NCI-H748 (cell line): ENCODE data around the gene CAPN1.
A peak's percentile ranks its signal among the peaks of the same experiment; 100 is the strongest.
"Not testable (repeated sequence)": the region's sequence is repeated elsewhere in the genome, so short reads cannot be mapped to it uniquely, and the experiment has no call there.

Experiments
- DNase-seq: peaks from one replicate; lab custom pipeline; 2025; ENCODE audit not compliant: unreplicated experiment; lab: John Stamatoyannopoulos, UW

CAPN1 gene

DNA sequence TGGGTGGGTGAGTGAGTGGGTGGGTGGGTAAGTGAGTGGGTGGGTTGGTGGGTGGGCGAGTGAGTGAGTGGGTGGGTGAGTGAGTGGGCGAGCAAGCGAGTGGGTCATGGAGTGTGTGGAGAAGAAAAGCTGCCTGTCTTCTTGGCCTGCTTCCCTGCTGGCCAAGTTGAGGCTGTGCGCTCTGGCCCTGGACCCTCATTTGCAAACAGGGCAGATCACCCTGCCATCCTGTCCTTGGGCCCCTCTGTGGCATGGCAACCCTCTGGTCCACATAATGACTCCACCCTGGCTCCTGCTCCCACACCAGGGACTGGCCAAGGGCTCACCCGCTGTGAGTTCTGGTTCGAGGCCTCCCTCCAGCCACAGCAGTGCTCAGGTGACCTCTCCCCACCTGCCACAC is 35.1 kb downstream of the CAPN1 start:
- no peak for DNase-seq

DNA sequence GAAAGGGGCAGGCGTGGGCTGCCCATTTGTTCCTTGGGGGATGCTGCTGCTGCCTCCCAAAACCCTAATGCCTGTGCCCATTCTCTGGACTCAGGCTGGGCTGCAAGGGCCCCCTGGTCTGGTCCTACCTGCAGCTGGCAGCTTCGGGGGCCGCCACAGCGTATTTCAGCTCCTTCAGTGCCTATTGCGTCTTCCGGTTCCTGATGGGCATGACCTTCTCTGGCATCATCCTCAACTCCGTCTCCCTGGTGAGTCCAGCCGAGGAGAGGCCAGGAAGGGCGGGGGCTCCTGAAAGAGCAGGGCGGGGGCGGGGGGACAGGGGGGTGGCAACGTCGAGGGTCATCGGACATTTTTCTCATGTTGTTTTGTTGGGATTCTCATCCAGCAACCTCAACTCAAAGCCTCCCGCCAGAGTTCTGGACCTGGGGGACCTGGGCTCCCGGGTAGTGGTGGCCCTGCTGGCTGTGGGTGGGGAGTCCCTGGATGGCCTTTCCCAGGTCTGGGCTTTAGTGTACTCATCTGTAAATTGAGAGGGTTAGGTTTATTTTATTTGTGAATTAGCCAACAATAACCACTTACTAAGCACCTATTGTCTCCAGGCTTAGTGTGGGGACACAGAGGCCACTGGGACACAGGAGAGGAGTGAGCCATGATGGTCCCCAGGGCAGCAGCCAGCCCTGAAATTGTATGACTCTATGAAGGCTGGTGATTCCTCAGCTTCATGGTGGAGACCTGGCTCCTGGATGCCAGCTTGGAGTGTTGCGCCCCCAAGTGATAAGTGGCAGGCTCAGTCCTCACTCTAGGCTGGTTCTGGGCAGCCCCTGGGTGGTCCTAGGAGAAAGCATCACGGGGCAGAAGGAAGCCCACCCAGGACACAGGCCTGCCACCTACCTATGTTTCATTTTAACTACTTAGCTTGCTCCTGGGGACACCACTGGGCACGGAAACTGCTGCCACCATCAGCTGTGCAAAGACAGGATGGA is 36.0 kb downstream of the CAPN1 start:
- DNase-seq: no peak

GRCh38 chr11:65218446-65218845 is 36.7 kb downstream of the CAPN1 start:
- no peak for DNase-seq

- DNase-seq: no peak
Measured at GRCh38 chr11:65219930-65220213, 38.1 kb downstream of the CAPN1 start.

DNA sequence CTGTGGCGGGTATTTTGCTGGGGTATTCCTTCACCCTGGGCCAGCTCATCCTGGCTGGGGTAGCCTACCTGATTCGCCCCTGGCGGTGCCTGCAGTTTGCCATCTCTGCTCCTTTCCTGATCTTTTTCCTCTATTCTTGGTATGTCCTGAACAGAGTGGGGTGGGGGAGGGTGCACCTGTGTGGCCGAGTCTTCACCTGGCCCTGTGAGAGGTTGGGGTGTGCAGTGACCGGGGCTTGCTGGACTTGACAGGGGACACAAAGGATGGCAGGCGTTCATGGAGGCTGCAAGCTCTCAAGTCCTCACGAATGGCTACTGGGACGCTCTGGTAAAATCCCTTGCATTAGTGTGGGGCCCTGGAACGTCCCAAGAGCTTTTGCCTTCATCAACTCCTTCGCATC is 39.3 kb downstream of the CAPN1 start:
- no peak for DNase-seq

- DNase-seq: no peak
Measured at GRCh38 chr11:65223011-65223410, 41.3 kb downstream of the CAPN1 start.

- no peak for DNase-seq
Measured at GRCh38 chr11:65224930-65225278, 43.2 kb downstream of the CAPN1 start.

GRCh38 chr11:65225279-65226102 is 43.8 kb downstream of the CAPN1 start:
- peak; percentile 37 for DNase-seq

DNA sequence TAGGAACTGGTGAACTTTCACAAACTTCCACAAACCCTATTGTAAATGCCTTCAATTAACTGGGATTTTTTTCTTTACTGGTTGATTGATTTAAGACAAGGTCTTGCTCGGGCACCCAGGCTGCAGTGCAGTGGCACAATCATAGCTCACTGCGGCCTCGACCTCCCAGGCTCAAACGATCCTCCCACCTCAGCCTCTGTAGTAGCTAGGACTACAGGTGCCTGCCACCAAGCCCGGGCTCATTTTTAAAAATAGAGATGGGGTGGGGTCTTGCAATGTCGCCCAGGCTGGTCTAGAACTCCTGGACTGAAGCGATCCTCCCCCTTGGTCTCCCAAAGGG is 44.3 kb downstream of the CAPN1 start:
- no peak for DNase-seq

- DNase-seq: no peak
Measured at GRCh38 chr11:65227879-65228278, 46.2 kb downstream of the CAPN1 start.

DNA sequence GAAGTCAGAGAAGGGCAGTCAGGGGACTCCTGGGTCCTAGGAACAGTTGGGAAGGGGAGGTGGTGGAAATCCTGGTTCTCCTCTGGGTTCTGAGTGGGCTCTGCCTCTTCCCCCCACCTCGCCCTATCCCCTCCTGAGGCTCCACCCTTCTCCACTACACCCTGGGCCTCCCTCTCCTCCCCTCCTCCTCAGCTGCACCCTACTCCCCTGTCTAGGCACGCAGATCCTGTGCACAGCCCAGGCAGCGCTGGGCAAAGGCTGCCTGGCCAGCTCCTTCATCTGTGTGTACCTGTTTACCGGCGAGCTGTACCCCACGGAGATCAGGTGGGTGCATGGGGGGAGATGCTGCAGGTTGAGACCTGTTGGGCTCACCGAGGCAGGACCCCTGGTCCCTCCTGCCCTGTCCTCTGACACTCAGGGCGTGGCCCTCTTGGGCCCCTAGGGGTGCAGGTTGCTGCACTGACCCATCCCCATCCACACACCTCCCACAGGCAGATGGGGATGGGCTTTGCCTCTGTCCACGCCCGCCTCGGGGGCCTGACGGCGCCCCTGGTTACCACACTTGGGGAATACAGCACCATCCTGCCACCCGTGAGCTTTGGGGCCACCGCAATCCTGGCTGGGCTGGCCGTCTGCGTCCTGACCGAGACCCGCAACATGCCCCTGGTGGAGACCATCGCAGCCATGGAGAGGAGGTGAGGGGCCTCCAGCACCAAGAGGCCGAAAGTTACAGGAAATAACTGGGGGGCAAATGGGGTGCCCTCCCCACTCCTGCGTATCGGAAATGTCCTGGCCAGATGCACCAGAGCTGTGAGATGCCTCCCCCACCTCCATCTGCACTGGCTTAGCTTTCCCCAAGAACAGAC is 54.7 kb downstream of the CAPN1 start:
- no peak for DNase-seq

DNA sequence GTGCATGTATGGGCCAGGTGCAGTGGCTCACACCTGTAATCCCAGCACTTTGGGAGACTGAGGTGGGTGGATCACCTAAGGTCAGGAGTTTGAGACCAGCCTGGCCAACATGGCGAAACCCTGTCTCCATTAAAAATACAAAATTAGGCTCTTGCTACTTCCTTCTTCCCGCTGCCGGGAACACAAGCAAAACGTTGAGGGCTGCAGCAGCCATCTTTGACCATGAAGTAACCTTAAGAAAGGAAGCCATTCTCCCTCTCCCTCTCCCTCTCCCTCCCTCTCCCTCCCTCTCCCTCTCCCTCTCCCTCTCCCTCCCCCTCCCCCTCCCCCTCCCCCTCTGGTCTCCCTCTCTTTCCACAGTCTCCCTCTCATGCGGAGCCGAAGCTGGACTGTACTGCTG is 56.6 kb downstream of the CAPN1 start:
- DNase-seq: not testable (repeated sequence)

GRCh38 chr11:65241134-65241533 is 59.4 kb downstream of the CAPN1 start:
- no peak for DNase-seq

DNA sequence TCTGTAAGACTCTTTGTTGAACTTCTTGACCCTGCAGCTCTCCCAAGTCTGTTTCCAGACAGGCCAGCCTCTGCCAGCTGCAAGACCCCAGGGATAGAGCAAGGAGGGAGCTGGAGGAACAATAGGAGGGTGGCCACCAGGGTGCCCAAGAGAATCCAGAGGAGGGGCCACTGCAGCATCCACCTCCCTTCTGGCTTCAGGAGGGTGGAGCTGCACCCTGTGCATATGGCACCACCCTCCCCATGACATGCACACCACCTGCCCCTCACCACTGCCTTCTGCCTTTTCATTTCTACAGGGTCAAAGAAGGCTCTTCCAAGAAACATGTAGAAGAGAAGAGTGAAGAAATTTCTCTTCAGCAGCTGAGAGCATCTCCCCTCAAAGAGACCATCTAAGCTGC is 60.0 kb downstream of the CAPN1 start:
- DNase-seq: no peak

- DNase-seq: no peak
Measured at GRCh38 chr11:65242389-65242788, 60.7 kb downstream of the CAPN1 start.

DNA sequence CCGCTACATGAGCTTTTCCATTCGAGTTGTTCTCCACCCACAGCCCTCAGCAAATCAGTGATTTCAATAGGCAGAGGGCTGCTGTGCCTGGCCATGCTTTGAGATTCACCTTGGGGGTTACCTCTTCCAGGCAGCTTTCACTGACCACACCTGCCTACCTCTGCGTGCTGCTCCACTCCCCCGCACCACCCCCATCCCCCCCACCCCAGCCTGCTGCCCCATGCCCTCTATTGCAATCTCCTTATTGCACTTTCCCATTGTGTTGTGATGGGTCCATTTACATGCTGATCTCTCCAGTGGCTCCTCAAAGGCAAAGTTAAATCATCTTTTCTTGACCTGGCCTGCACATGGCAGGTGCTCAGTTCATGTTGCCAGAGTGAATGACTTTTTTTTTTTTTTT is 62.1 kb downstream of the CAPN1 start:
- DNase-seq: no peak

GRCh38 chr11:65245046-65245445 is 63.3 kb downstream of the CAPN1 start:
- not testable (repeated sequence) for DNase-seq

GRCh38 chr11:65246506-65246905 is 64.8 kb downstream of the CAPN1 start:
- DNase-seq: no peak

- not testable (repeated sequence) for DNase-seq
Measured at GRCh38 chr11:65248184-65248710, 66.5 kb downstream of the CAPN1 start.

GRCh38 chr11:65251476-65251875 is 69.7 kb downstream of the CAPN1 start:
- no peak for DNase-seq

DNA sequence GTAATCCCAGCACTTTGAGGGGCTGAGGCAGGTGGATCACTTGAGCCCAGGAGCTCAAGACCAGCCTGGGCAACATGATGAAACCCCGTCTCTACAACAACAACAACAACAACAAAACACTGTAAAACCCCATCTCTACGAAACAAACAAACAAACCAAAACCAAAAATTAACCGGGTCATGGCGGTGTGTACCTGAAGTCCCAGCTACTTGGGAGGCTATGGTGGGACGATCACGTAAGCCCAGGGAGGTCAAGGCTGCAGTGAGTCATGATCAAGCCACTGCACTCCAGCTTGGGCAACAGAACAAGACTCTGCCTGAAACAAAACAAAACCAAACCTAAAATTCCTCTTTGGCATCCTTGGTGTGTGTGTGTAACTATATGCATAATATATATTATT is 73.0 kb downstream of the CAPN1 start:
- no peak for DNase-seq
